ENCODE data around the gene VWA5B2.

DNA sequence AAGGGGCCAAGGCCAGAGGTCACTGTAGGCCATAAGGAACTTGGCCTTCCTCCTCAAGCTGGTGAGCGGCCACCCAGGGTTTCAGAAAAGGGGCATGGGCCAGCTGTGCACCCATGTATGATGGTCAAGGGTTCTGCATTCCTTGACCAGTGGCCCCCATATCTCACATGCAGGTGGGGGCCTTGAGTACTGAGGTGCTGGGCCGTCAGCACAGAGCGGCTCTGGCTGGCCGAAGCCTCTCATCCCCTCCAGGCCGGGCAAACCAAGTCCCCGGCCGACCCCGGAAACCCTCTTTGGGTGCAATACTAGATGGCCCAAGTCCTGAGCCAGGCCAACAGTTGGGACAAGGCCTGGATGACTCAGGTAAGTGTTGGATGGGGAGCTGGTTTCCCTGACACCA is 9.8 kb downstream of the VWA5B2 start:
- TF ChIP-seq, protein P1, sequence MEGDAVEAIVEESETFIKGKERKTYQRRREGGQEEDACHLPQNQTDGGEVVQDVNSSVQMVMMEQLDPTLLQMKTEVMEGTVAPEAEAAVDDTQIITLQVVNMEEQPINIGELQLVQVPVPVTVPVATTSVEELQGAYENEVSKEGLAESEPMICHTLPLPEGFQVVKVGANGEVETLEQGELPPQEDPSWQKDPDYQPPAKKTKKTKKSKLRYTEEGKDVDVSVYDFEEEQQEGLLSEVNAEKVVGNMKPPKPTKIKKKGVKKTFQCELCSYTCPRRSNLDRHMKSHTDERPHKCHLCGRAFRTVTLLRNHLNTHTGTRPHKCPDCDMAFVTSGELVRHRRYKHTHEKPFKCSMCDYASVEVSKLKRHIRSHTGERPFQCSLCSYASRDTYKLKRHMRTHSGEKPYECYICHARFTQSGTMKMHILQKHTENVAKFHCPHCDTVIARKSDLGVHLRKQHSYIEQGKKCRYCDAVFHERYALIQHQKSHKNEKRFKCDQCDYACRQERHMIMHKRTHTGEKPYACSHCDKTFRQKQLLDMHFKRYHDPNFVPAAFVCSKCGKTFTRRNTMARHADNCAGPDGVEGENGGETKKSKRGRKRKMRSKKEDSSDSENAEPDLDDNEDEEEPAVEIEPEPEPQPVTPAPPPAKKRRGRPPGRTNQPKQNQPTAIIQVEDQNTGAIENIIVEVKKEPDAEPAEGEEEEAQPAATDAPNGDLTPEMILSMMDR (IDR thresholded peaks at IDR 0.05; ENCODE audit: borderline replicate concordance, extremely low read depth, low read length, poor library complexity, severe bottlenecking), result no peak
- no peak for TF ChIP-seq EZH2 (IDR thresholded peaks at IDR 0.05; ENCODE audit: borderline replicate concordance, low read depth, low read length, severe bottlenecking)
